ENCODE data around the gene CSNK2A3.

- TF ChIP-seq, protein P1, sequence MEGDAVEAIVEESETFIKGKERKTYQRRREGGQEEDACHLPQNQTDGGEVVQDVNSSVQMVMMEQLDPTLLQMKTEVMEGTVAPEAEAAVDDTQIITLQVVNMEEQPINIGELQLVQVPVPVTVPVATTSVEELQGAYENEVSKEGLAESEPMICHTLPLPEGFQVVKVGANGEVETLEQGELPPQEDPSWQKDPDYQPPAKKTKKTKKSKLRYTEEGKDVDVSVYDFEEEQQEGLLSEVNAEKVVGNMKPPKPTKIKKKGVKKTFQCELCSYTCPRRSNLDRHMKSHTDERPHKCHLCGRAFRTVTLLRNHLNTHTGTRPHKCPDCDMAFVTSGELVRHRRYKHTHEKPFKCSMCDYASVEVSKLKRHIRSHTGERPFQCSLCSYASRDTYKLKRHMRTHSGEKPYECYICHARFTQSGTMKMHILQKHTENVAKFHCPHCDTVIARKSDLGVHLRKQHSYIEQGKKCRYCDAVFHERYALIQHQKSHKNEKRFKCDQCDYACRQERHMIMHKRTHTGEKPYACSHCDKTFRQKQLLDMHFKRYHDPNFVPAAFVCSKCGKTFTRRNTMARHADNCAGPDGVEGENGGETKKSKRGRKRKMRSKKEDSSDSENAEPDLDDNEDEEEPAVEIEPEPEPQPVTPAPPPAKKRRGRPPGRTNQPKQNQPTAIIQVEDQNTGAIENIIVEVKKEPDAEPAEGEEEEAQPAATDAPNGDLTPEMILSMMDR (CRISPR knock-in tag; IDR thresholded peaks at IDR 0.05) = no peak
- TF ChIP-seq ZNF3 (CRISPR knock-in tag; IDR thresholded peaks at IDR 0.05) = no peak
- no peak for TF ChIP-seq CREBL2 (CRISPR knock-in tag; IDR thresholded peaks at IDR 0.05; ENCODE audit: borderline replicate concordance)
- no peak for TF ChIP-seq FIP1L1 (IDR thresholded peaks at IDR 0.05; ENCODE audit: borderline replicate concordance, insufficient read depth, low read depth, low read length)
- TF ChIP-seq POLR2AphosphoS2 (IDR thresholded peaks at IDR 0.05; ENCODE audit: low read depth, low read length) = no peak
- no peak for TF ChIP-seq GTF2F1 (IDR thresholded peaks at IDR 0.05; ENCODE audit: low read length)
- TF ChIP-seq PHF21A (CRISPR knock-in tag; IDR thresholded peaks at IDR 0.05) = no peak
Observed at GRCh38 chr11:11383995-11384394, 30.9 kb upstream of the CSNK2A3 start.

All from HepG2 (cell line).